NCI-H526 (cell line): Measurements from ENCODE around the gene SMIM1.
"Not testable (repeated sequence)": the region's sequence is repeated elsewhere in the genome, so short reads cannot be mapped to it uniquely, and the experiment has no call there.

ENCODE experiments used
- DNase-seq, 2 experiments: peaks; one replicate each; lab custom pipeline; 2025; lab: John Stamatoyannopoulos, UW

SMIM1 gene

DNA sequence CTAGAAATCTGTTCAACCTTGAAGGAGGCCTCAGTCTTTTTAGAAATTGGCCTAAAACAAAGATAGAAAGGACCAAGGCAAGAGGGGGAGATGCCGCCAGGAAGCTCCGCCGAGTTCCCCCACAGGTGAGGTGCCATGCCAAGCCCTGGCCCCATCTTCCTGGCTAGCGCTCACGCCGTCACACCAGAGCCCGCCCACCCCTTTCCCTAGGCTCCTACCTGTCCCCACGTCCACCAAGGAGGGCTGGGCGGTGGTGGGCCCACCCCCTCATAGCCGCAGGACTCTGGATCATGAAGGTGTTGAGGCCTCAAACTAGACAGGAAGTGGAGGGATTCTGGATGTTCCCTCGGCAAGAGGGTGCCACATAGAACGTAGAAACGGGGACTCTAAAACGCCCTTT, 35.8 kb upstream of the SMIM1 start:
- DNase-seq, result no peak

DNA sequence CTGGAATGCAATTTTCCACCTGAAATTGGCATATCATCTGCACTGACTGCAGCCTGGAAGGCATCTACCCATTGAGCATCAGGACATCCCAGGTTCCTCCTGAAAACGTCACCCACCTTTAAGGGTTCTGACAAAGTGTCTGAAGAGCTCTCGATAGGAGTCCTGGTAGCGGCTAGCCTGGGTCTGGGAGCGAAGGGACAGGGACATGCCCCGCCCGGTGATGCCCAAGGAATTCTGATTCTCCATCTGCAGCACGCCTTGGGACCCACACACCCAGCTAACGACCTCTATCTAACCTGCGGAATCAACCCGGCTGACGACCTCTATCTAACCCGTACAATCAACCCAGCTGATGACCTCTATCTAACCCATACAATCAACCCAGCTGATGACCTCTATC, 33.6 kb upstream of the SMIM1 start:
- DNase-seq, result no peak

DNA sequence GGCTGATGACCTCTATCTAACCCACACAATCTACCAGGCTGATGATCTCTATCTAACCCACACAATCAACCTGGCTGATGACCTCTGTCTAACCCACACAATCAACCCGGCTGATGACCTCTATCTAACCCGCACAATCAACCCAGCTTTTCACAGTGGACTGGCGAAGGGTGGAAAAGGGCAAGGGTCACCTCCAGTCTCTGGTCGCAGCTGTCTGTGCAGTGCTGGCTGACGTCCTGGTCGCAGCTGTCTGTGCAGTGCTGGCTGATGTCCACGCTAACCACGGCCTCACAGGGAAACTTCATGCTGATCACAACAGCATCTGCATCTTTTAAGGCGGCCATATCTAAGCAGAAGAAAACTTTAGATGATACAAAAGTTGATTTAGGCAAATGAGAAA, 32.5 kb upstream of the SMIM1 start:
- DNase-seq, result no peak

DNA sequence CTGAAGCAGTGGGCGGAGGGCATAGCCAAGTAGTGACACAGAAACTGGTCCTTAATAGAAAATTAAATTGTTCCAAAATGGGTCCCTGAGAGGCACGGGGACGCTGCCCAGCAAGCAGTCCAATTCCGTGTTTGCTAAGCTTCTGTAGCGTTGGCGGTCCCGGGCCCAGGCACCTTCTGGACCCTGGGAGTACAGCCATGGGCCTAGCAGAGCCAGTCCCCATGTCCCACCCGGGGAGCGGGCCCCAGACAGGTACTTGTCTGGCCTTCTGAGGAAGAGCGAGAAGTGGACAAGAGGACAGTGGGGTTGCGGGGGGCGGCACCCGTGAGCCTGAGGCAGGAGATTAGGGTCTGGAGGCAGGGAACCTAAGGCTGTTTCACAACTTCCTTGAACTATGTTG, 31.8 kb upstream of the SMIM1 start:
- DNase-seq, result no peak

DNA sequence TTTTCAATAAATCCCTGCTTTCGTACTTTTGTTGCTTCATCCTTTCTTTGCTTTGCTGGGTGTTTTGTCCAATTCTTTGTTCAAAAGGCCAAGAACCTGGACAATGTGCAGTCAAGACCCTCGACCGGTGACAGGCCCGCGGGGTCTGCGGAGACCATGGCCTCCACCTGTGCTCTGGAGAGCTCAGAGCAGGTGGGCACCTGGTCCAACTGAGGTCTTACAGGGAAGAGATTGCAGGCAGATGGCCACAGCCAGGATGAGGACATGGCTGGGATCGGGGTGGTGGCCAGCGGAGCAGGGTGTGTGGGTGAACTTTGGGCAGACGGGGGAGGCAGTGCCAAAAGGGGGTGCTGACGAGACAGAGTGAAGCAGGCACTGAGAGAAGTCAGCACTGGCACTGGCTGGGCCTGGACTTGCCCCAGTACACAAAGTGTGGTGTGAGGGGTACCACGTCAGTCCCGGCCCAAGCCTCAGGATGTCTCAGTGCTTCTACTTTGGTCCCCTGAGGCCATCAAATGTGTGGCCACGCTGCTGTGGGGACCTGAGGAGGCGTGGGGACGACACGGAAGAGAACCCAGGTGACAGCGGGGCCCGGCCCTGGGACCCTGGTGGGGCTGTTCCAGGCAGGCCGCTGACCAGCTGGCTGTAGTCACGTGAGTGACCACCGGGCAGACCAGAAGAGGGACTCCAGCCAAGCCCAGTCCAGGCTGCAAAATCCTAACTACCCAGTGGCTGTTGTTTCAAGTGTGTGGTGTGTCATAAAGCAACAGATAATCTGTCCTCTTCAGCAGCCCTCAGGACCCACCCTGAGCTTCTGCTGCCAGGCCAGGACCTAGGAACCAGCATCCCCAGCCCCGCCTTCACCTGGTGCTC, 30.7 kb upstream of the SMIM1 start:
- DNase-seq, result no peak

DNA sequence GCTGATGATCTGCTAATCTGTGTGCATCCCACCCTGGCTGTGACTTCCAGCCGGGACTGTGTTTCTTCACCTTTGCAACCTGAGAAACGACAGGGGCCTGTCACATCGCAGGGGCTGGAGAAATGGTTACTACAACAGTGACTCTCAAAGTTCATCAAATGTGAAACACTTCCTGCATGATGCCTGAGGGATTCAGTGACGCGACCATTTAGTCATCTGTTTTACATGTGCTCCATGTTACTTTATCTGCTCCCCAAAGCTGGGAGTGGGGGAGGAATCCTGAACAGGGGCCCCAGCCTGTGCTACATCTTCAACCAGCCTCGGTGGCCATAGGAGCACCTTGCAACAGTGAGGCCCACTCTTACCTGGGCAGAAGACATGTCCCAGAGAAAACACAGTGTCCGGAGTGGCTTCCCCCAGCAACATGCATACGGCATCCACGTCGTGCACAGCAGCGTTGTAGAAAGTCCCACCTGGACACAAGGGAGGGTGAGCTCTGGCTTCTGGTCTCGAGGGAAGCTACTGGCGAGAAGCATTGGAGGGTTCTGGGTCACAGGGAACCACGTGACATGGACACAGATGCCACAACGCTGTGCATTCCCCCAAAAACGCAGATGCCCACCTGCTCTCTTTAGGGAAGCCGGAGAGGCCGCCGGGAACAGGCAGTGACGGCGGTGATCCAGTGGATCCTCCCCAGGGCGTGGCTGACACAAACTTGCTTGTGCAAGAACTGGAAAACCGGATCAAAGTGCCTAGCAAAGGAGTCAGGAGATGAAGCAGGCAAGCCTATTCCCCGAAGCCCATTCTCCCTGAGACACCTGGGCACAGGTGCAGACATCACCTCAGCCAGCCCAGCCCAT, 29.9 kb upstream of the SMIM1 start:
- no peak for DNase-seq

DNA sequence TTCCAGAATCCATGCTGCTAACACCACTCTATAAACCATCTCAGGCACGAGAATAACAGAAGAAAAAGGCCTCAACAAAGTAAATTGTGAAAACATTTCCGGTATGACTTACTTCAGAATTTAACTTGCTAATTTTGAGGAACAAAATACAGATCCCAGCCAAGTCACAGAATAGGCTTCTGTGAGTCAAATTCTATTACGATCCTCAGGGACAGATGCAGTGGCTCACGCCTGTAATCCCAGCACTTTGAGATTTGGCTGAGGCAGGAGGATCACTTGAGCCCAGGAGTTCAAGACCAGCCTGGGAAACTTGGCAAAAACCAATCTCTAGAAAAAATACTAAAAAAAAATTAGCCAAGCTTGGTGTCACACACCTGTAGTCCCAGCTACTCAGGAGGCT, 29.1 kb upstream of the SMIM1 start:
- no peak for DNase-seq

DNA sequence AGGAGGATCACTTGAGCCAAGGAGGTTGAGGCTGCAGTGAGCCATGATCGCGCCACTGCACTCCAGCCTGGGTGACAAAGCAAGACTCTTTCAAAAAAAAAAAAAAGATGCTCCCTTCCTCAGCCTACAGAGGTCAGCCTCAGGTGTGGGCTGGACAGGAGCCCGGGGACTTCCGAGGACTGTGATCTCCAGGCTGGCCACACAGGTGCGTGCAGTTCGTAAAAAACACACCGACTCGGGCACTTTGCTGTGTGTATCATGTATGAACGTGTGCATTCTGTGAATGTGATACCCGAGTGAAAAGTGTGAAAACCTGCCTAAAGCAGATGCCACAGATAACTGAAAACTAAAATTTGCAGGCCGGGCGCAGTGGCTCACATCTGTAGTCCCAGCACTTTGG, 28.7 kb upstream of the SMIM1 start:
- no peak for DNase-seq

DNA sequence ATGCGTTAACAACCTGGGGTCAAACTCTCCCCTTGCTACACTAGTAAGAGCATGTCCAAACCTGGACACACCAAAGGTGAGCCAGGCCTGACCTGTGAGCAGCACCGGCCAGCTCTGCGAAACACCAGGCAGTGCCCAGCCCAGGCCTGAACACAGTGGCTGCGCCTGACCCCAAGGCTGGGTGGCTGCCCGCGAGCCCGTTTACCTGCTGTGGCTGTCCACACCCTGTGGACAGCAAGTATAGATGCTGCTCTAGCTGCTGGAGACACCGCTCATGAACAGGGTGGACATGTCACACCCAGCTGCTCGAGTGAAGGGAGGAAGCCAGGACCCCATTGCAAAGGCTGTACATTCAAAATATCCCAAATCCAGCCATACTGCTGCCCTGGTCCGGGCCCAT, 27.9 kb upstream of the SMIM1 start:
- no peak for DNase-seq

DNA sequence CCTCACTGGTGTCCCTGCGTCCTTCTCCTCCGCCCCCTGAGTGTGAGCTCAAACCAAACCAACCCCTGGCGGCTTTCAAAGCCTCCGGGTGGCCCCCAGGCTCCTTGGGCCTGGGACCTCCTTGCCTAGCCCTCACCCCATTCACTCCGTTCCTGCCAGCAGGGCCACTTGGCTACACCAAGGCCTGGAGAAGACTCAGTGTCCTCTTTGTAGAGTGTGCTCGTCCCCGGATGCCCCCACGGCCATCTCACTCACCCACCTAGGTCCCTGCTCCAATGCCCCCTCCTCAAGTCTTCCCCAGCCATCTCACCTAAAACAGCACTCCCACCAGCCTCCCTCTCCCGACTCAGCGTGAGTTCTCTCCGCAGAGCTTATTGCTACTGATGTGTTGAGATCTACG, 27.5 kb upstream of the SMIM1 start:
- DNase-seq, result no peak

DNA sequence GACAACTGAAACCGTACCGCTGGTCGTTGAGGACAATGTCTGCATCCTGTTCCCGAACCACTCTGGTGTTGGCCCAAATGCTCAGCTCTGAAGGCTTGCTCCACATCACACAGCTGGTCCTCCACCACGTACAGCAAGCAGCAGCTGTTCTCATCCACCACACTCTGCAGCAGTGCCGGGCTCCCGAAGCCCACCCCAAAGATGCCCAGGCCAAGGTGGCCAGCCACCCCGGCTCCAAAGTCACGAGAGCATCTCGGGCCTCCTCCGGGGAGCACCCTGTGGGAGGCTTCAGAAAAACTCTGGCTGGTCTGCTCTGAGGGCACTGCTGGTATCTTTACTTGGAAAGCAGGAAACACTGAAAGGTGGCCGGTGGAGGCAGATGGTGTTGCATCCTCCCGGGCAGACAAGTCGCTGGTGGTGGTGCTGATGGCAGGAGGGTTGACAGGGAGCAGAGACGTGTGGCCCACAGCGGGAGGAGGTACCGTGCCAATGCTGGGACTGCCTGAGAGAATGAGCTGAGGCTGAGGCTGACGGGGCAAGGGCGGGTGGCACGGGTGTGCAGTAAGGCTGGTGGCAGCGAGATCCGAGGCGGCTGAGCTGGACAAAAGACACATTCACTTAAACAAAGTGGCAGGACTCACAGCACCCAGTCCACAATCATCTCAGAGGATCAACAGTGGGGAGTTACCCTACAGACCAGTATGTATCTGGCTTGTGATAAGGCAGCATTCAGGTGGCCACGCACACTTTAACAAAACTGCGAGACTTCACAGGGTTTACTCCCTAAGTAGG, 26.8 kb upstream of the SMIM1 start:
- DNase-seq, result no peak

DNA sequence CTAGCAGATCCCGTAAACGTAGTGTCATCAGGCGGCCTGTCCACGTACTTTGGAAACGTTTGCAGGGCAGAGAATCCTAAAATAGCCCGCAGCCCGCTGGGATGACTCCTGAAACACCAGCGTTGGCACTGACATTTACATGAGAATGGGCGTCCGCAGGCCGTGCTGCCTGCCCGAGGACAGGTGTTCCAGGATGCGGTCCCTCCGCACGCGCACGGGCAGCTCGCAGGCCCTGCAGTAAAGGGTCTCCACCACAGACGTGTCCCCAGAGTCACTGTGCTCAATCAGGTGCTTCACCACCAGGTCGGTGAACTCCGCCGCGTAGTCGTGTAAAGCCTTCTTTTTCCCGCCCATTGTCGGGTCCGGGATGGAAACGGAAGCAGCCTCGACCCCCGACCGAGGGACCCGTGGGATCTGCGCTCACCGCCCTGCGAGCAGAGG, 26.1 kb upstream of the SMIM1 start:
- DNase-seq, result peak in 1 of 2 experiments; percentile 52

DNA sequence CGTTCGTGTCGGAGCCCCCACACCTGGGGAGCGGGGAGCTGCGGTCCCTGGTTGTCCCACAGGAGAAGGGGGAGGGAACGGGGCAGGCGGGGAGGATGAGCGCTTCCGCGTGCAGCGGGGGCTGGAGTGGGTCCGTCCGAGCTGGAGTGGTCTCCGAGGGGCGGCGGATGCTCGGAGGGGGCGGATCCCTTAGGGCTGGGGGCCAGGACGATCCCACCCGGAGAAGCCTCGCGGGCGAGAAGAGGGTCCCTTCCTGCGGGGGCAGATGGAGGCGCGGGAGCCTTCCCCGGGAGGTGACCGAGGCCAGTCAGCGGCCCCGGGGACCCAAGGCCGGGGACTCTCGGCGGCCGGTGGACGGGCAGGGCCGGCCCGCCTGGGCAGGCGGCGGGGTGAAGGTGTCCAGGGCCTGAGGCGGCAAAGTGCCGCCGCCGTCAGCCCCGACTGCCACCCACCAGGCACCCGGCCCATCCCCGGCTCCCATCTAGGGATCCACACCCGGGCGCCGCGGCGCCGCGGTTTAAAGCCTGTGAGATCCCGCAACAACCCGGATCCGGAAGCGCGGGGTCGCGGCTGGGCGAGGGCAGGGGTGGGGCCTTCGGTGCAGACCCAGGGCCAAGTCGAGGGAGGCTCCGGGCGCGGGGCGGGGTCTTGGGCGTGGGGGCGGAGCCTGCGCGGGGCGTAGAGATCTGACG, 25.6 kb upstream of the SMIM1 start:
- DNase-seq, result peak; percentile 81 to 96

DNA sequence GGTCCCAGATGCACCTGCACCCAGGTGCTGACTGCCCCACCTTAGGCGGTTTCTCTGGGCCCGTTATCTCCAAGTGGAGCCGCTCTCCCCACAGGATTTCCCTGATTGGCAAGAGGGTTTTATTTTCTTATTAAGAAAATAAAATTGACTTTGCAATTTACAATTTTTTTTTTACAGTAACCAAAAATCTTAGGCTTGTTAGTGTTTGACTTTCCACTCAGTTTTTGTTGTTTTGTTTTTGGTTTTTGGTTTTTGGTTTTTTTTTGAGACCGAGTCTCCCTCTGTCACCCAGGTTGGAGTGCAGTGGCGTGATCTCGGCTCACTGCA, 25.1 kb upstream of the SMIM1 start:
- no peak for DNase-seq

DNA sequence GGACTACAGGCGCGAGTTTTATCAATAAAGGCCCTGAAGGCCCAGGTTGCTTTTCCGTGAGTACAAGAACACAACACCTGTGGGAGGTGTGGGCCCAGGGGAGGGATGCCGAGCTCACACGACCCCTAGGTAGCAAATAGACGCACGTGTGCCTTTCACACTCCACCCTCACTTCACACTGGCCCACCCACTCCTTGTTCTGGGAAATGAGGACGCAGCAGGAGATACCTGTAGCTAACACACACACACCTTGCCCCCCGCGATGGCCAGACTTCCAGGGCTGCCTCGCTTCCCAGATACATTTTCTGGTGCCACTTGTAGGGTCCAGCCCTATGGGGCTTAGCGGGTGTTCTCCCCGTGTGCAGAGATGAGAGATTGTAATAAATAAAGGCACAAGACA, 24.6 kb upstream of the SMIM1 start:
- no peak for DNase-seq

DNA sequence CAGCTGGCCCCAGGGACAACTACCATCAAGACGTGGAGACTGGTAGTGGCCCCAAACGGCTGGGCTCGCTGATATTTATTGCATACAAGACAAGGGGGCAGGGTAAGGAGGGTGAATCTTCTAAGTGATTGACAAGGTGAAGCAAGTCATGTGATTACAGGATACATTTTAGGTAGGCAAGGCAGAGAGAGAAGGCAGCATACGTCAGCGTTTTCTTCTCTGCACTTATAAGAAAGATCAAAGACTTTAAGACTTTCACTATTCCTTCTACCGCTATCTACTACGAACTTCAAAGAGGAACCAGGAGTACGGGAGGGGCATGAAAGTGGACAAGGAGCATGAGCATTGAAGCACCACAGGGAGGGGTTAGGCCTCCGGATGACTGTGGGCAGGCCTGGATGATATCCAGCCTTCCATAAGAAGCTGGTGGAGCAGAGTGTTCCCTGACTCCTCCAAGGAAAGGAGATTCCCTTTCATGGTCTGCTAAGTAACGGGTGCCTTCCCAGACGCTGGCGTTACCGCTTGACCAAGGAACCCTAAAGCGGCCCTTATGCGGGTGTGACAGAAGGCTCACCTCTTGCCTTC, 24.1 kb upstream of the SMIM1 start:
- DNase-seq, result not testable (repeated sequence)

DNA sequence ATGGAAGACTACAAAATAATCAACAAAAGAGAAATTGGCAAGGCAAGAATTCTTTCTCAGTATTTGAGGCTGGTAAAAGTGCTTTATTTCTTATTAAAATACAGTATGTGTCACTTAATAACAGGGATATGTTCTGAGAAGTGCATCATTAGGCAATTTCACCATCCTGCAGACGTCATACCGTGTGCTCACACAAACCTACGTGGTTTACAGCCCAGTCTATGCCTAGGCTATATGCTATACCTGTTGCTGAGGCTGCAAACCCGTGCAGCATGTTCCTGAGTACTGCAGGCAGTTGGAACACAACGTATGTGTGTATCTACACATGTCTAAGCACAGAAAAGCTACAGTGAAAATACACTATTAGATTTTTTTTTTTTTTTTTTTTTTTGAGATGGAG, 23.0 kb upstream of the SMIM1 start:
- no peak for DNase-seq

DNA sequence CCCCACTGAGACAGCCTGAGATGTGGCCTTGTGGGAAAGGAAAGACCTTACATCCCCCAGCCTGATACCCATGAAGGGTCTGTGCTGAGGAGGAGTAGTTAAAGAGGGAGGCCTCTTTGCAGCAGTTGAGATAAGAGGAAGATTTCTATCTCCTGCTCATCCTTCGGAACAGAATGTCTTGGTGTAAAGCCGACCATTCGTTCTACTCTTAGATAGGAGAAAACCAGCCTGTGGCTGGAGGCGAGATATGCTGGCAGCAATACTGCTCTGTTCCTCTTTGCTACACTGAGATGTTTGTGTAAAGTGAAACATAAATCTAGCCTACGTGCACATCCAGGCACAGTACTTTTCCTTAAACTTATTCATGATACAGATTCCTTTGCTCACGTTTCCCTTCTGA, 21.8 kb upstream of the SMIM1 start:
- no peak for DNase-seq

DNA sequence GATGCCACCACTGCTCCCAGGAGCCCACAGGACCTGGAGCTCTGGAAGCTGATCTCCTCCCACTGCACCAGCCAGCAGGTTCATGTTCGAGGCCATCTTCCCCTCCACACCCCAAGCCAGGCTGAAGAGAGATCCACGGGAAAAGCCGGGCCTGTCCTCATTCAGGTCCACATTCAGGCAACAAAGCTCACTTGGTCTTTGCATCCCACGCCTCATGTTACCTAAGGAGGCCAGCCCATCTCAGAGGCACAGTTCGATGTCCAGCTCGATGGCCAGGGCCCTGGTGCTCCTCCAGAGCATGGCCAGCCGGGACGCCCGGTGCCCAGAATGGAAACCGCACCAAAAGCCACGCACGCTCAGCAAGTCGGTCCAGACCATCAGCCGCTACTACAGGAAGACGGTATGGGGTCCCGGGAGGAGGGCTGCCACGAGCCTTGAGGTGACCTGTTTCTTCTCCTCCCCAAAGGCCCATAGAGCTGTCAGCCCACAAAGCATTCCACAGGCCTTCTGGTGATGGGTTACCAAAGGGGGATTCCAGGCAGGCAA, 20.1 kb upstream of the SMIM1 start, which contains the start of gene CCDC27:
TSS of gene CCDC27 (plus strand) at position 51 of the 546 bp plus-strand sequence. CDS start at position 83, 32 bp downstream.
- DNase-seq, result no peak

DNA sequence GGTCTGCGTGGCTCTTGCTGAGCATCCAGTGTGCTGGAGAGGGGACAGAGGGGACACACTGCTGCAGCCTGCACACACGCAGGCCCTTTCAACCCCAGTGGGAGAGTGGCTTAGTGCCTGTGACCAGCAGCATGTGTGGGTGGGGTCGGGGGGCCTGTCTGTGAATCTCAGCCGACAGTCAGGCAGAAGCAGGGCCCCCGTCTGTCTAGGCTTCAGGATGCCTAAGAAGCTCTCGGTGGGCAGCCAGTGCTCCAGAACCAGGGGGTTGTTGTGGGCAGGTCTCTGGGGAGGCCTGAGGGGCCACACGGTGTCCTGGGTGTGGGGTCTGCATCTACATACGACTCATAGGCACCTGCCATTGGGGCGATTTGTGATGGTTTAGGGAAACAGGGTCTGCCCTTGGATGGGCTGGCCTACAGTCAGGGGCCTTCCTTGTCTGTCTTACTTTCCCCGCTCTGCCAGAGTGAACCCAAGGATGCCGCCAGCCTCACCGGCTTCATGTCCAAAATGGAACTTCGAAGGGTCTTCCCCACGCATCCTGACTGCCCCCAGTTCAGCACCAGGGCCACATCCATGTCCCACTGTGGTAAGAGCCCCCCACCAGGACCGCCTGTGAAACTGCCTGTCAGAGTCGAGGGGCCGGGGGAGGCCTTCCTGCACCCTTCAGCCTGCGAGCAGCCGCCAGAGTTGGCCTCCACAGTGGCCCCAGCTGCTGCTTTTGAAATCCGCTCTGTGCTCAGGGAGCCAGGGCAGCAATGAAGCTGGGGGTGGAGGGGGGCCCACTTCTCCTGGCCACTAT, 18.7 kb upstream of the SMIM1 start:
- DNase-seq, result no peak
